Suppressor macrophage treated with lipopolysaccharide for 4 hours (primary cell): Measurements from ENCODE around the gene PLEK2.
"Not testable (repeated sequence)": the region's sequence is repeated elsewhere in the genome, so short reads cannot be mapped to it uniquely, and the experiment has no call there.

Experiments used
- DNase-seq: peaks from one replicate; pipeline ENCODE4 v3.0.0-alpha.2; 2020

PLEK2 gene

GRCh38 chr14:67426983-67427606 is 15.1 kb upstream of the PLEK2 start:
- peak; percentile 86 for DNase-seq

DNA sequence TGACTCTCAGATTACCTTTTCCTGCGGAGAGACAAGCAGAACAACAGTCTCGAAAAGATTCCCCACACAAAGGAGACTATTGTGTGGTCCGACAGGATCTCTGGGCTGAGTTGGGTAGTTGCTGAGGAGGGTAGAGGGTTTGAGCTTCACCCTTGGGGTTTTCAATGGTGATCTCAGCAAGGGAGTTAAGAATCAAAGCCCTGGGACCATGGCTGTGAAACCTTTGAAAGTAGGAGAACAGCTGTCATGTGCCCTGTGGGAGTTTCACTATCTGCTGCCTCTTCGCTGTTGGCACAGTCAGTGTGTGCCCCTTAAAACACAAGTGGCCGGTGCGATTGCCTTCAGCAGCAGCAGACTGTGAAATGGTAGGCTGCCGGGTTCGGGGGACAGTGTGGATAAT is 14.2 kb upstream of the PLEK2 start:
- DNase-seq: no peak

DNA sequence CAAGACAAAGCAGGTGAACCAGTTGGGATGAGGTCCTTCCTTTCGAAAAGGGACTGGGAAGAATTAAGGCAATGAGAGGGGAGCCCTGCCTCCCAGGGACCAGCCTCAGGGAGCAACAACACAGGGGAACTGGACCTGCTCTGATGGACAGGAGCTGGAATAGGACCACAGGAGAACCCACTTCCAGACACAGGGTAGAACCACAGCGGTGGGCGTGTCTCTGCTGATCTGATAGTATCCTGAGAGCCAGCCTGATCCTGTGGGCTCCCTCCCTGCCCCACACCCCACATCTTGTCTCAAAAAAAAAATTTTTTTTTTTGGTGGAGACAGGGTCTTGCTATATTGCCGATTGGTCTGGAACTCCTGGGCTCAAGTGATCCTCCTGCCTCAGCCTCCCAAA is 13.6 kb upstream of the PLEK2 start:
- DNase-seq: no peak

- no peak for DNase-seq
These were observed 12.6 kb upstream of the PLEK2 start for GRCh38 chr14:67424539-67424938.

- peak; percentile 22 for DNase-seq
These were observed 11.5 kb upstream of the PLEK2 start for GRCh38 chr14:67423424-67423823.

DNA sequence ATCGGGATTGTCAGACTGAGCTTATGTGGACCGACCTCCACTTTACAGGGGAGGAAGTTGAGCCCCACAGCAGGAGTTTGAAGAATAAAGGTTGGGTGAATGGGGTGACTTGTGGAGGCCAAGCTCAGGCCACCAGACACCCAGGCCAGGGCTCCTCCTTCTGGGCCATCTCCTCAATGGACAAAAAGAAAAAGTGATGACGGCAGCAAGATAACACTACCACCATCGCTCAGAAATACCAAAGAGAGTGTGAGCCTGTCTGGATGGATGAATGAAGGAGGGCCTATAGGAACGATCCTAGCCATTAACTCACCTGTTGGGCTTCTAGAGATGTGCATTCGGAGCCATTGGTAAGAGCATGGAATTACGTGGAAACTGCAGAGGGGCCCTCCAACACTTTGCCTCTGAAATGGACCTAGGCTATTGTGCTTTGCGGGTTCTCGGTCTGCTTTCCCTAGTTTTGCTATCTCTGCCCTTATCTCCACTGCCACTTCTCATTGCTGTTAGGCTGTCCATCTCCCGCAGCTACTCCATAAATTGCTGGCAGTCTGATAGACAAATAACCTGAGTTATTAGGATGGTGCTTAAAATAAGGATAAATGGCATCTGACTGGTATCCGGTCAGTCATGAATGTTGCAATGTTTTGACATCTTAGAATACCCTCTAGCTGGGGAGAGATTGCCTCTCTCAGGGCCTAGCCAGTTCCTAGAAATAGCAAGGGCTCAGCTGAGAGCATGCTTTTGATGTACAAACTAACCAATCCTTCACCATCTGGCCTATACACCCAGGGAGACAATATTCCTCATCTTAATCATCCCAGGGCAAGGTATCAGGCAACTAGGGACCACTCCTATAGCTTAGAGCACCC is 9.6 kb upstream of the PLEK2 start:
- no peak for DNase-seq

GRCh38 chr14:67420102-67420739 is 8.3 kb upstream of the PLEK2 start:
- DNase-seq: peak; percentile 50

GRCh38 chr14:67418401-67419191 is 6.6 kb upstream of the PLEK2 start:
- no peak for DNase-seq

GRCh38 chr14:67417633-67418032 is 5.7 kb upstream of the PLEK2 start:
- DNase-seq: no peak

GRCh38 chr14:67416810-67417209 is 4.8 kb upstream of the PLEK2 start:
- peak; percentile 34 for DNase-seq

DNA sequence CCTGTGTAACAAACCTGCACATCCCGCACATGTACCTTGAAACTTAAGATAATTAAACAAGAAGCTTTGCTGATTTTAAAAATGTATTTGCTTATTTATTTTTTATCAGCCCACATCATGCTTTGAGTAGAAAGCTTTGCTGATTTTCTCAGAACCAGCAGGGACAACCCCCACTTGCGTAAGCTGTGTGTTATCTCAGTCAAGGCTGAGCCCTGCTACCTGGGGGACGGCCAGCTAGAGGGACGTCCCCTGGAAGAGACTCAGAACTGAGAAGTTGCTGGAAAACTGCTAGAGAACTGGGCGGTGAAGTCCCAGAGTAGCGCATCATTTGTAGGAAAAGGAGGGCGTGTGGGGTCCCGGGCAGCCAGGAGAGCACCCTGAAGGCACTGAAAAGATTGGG is 4.1 kb upstream of the PLEK2 start:
- no peak for DNase-seq

DNA sequence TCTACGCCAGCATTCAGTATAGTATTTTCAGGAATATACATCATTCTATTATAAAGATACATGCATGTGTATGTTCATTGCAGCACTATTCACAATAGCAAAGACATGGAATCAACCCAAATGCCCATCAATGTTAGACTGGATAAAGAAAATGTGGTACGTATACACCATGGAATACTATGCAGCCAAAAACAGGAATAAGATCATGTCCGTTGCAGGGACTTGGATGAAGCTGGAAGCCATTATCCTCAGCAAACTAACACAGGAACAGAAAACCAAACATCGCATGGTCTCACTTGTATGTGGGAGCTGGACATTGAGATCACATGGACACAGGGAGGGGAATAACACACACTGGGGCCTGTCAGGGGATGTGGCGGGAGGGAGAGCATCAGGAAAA is 3.6 kb upstream of the PLEK2 start:
- DNase-seq: not testable (repeated sequence)

- peak; percentile 84 for DNase-seq
These were observed 2.1 kb upstream of the PLEK2 start for GRCh38 chr14:67413806-67414769.

DNA sequence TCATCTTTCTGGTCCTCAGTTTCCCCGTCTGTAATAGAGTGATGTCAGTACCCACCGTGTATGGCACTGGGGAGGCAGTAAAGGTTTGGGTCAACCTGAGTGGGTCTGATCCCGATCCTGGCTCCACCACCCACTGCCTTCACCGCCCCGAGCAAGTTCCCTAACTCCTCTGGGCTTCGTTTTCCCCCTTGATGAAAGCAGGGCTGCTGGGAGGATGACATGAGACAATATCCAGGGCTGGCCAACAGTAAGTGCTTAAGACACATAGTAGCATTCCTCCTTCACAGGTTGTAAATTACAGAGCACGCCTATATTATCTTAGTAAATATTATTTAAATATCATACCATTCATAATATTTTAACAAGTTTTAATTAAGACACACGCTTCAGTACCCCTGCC is 595 bp downstream of the PLEK2 start:
- no peak for DNase-seq

GRCh38 chr14:67410313-67410712 is 1.7 kb downstream of the PLEK2 start:
- DNase-seq: no peak

GRCh38 chr14:67409461-67409860 is 2.5 kb downstream of the PLEK2 start:
- no peak for DNase-seq

DNA sequence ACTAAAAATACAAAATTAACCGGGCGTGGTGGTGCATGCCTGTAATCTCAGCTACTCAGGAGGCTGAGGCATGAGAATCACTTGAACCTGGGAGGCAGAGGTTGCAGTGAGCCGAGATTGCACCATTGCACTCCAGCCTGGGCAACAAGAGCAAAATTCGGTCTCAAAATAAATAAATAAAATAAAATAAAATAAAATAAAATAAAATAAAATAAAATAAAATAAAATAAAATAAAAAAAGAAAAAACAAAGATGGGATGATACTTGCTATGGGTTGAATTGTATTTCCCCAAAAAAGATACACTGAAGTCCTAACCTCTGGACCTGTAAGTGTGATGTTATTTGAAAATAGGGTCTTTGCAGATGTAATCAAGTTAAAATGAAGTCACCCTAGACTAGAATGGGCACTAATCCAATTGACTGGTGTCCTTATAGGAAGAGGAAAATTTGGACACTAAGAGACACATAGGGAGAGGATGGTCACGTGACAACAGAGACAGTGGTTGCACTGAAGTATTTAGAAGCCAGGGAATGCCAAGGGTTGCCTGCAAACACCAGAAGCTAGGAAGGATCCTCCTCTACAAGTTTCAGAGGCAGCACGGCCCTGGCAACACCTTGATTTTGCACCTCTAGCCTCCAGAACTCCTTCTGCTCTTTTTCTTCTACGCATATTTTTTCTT is 3.7 kb downstream of the PLEK2 start:
- DNase-seq: not testable (repeated sequence)

DNA sequence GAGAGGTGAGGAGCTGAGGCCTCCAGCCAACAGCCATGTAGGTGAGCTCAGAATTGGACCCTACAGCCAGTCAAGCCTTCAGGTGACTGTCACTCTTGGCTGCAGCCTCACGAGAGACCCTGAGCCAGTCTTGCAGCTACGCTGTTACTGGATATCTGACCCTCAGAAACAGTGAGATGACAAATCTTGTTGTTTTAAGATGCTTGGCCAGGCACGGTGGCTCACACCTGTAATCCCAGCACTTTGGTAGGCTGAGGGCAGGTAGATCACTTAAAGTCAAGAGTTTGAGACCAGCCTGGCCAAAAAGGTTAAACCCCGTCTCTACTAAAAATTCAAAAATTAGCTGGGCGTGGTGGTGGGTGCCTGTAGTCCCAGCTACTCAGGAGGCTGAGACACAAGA is 6.2 kb downstream of the PLEK2 start:
- no peak for DNase-seq

- no peak for DNase-seq
These were observed 11.5 kb downstream of the PLEK2 start for GRCh38 chr14:67400434-67400833.

DNA sequence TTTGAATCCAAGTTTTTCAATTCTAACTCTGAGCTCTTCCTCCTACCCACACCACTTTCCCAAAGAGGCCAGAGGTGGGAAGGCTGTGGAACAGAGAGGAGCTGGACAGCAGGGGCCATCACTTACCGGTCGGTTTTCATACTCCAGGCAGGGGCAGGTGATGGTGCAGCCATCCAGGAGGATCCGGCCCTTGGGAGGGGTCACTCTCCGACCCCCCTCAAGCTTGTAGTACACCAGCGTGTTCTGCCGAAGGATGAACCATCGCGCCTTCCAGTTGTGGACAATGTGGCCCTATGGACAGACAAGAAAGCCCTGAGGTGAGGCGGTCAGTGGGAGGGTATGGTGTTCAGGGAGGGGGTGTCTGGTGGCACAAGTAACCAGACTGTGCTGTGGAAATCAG is 14.4 kb downstream of the PLEK2 start:
- DNase-seq: no peak

- DNase-seq: no peak
These were observed 15.5 kb downstream of the PLEK2 start for GRCh38 chr14:67396381-67396970.
